ENCODE measurements around the gene HS3ST3B1. TPM values are rescaled to one million over a fixed set of nuclear protein-coding genes. Genes with fewer than 3 reads are reported as not detected.

The HS3ST3B1 gene
- total RNA-seq, 1 experiment from 2014 or later, result not detected

GRCh38 chr17:14321476-14321949 is 20.6 kb downstream of the HS3ST3B1 start:
- no peak for DNase-seq
- H2AFZ ChIP-seq (ENCODE audit: low read length), result no peak overlapping the region
- H3K27ac ChIP-seq (ENCODE audit: low read length), result no peak overlapping the region
- H3K36me3 ChIP-seq (ENCODE audit: insufficient read depth, low read length), result no peaks in the 10 kb centered on the region
- no peaks in the 10 kb centered on the region for H4K20me1 ChIP-seq (ENCODE audit: insufficient read depth, low read depth, low read length)
- no peaks in the 10 kb centered on the region for H3K27me3 ChIP-seq (ENCODE audit: low read length)
- no peaks in the 10 kb centered on the region for H3K9me3 ChIP-seq (ENCODE audit: low read length)
- H3K9me2 ChIP-seq (replicated peaks; ENCODE audit: insufficient read depth, low read length), result no peaks in the 10 kb centered on the region
- no peaks in the 10 kb centered on the region for H3K4me1 ChIP-seq (ENCODE audit: low read length)
- no peak overlapping the region for H3K9ac ChIP-seq (ENCODE audit: low read length)
- no peaks in the 10 kb centered on the region for H3K79me2 ChIP-seq (ENCODE audit: low read length)
- no peak overlapping the region for H3K4me3 ChIP-seq (ENCODE audit: low read length)
- H3K4me2 ChIP-seq (ENCODE audit: low read depth, low read length, poor library complexity, severe bottlenecking), result no peak overlapping the region

DNA sequence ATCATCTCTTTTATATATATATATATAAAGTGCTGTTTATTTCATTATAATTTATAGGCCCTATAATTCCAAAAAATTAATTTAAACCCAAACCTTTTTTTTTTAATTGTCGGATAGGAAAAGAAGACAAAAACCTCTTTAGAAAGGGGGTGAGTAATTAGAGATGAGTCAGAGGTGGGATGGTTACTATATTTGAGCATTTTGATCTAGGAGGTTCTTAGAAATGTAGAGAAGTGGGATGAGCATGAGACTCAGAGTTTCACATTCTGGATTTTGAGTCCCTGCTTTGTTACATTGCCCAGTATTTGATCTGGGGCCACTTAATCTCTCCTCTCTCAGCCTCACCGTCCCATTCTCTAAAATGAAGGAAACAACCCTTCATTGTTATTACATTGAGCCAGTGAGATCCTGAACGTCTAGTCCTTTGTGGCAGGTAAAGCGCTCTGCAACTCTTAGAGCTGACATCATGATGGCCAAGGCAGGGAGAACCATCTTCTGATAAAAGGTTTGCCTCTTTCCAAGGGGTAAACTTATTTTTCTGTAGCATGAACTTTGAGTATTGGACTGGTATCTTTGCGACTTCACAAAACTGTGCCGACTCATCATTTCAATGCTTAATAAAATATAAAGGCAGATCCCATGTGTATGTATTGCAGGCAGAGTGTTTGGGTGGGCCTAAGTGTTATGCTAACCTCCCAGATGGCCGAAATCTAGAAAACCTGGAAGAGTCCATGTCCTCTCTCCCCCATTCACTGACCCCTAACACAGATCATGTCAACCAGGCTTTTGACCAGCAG is 21.3 kb downstream of the HS3ST3B1 start:
- Histone ChIP-seq H3K9ac (ENCODE audit: low read length) (no peak overlapping the region), H3K4me2 (ENCODE audit: low read depth, low read length, poor library complexity, severe bottlenecking) (no peak overlapping the region), H3K27ac (ENCODE audit: low read length) (no peak overlapping the region), H4K20me1 (ENCODE audit: insufficient read depth, low read depth, low read length) (no peaks in the 10 kb centered on the region), H3K4me3 (ENCODE audit: low read length) (no peak overlapping the region), H3K27me3 (ENCODE audit: low read length) (no peaks in the 10 kb centered on the region), H3K36me3 (ENCODE audit: insufficient read depth, low read length) (no peaks in the 10 kb centered on the region), H3K79me2 (ENCODE audit: low read length) (no peaks in the 10 kb centered on the region), H3K4me1 (ENCODE audit: low read length) (no peaks in the 10 kb centered on the region), H3K9me2 (replicated peaks; ENCODE audit: insufficient read depth, low read length) (no peaks in the 10 kb centered on the region), H2AFZ (ENCODE audit: low read length) (no peak overlapping the region), H3K9me3 (ENCODE audit: low read length) (no peaks in the 10 kb centered on the region)
- no peak for DNase-seq

DNA sequence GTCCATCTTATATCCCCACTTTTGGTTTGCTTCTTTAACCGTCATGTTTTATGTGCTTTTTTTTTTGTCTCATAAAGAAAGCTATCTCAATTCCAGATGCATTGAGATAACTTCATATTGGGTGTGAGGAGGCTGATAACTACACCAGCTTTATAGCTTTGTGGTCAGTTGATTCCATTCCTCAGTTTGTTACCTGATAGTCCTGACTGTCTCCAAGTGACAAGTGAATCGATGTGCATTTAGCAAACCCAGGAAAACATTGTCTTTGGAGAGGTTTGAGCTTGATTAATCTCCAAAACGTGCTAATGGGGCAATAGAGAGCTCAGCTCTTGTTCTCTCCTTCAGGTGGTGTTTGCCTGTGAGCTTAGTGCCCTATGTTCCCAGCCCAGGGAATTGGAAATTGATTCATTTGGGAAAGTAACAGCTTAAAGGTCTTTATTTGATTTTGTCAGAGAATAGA is 22.7 kb downstream of the HS3ST3B1 start:
- Histone ChIP-seq H3K4me1 (ENCODE audit: low read length) (no peaks in the 10 kb centered on the region), H2AFZ (ENCODE audit: low read length) (no peak overlapping the region), H3K79me2 (ENCODE audit: low read length) (no peaks in the 10 kb centered on the region)

DNA sequence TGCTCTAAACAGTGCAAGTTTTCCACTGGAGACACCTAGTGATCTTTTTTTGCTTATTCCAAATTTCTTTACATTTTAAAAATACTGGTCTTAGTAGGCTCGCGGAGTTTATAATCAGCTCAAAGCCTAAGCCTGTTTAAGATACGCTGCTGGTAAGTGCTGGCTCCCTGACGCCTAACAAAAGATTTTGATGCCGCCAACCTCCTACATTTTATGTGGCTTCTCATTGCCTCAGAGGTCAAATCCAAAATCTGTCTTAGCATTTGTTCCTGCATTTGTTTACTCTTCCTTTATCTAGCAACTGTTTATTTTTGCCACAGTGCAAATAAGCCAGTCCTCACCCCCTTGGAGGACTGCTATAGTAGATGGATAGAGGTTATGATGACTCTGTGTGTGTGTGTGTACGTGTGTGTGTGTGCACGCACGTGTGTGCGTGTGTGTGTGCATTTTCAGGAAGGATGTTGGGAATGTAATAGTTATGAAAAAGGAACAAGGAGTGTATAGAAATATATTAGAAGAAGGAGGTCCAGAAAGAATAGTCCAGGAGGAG is 24.8 kb downstream of the HS3ST3B1 start:
- no peaks in the 10 kb centered on the region for H3K4me1 ChIP-seq (ENCODE audit: low read length)
- no peak overlapping the region for H3K4me2 ChIP-seq (ENCODE audit: low read depth, low read length, poor library complexity, severe bottlenecking)

More for the DNA sequence above, 22.7 kb downstream of the HS3ST3B1 start:
- H3K27ac ChIP-seq (ENCODE audit: low read length), result no peak overlapping the region
- no peak overlapping the region for H3K9ac ChIP-seq (ENCODE audit: low read length)
- no peak for DNase-seq
- no peaks in the 10 kb centered on the region for H4K20me1 ChIP-seq (ENCODE audit: insufficient read depth, low read depth, low read length)
- no peaks in the 10 kb centered on the region for H3K9me3 ChIP-seq (ENCODE audit: low read length)
- H3K4me2 ChIP-seq (ENCODE audit: low read depth, low read length, poor library complexity, severe bottlenecking), result no peak overlapping the region
- H3K36me3 ChIP-seq (ENCODE audit: insufficient read depth, low read length), result no peaks in the 10 kb centered on the region
- no peaks in the 10 kb centered on the region for H3K9me2 ChIP-seq (replicated peaks; ENCODE audit: insufficient read depth, low read length)
- H3K4me3 ChIP-seq (ENCODE audit: low read length), result no peak overlapping the region
- no peaks in the 10 kb centered on the region for H3K27me3 ChIP-seq (ENCODE audit: low read length)

GRCh38 chr17:14329900-14330491 is 29.1 kb downstream of the HS3ST3B1 start:
- H3K79me2 ChIP-seq (ENCODE audit: low read length), result no peaks in the 10 kb centered on the region
- no peak for DNase-seq
- H3K9me3 ChIP-seq (ENCODE audit: low read length), result no peaks in the 10 kb centered on the region
- no peaks in the 10 kb centered on the region for H4K20me1 ChIP-seq (ENCODE audit: insufficient read depth, low read depth, low read length)
- no peaks in the 10 kb centered on the region for H3K36me3 ChIP-seq (ENCODE audit: insufficient read depth, low read length)
- no peaks in the 10 kb centered on the region for H3K4me1 ChIP-seq (ENCODE audit: low read length)
- H2AFZ ChIP-seq (ENCODE audit: low read length), result no peak overlapping the region
- H3K27me3 ChIP-seq (ENCODE audit: low read length), result no peaks in the 10 kb centered on the region
- H3K4me2 ChIP-seq (ENCODE audit: low read depth, low read length, poor library complexity, severe bottlenecking), result no peak overlapping the region
- H3K9ac ChIP-seq (ENCODE audit: low read length), result no peak overlapping the region
- no peaks in the 10 kb centered on the region for H3K9me2 ChIP-seq (replicated peaks; ENCODE audit: insufficient read depth, low read length)
- H3K27ac ChIP-seq (ENCODE audit: low read length), result no peak overlapping the region
- no peak overlapping the region for H3K4me3 ChIP-seq (ENCODE audit: low read length)

More for the DNA sequence above, 24.8 kb downstream of the HS3ST3B1 start:
- H3K27ac ChIP-seq (ENCODE audit: low read length), result no peak overlapping the region
- H3K79me2 ChIP-seq (ENCODE audit: low read length), result no peaks in the 10 kb centered on the region
- H3K9me3 ChIP-seq (ENCODE audit: low read length), result no peaks in the 10 kb centered on the region
- no peak overlapping the region for H2AFZ ChIP-seq (ENCODE audit: low read length)
- no peaks in the 10 kb centered on the region for H4K20me1 ChIP-seq (ENCODE audit: insufficient read depth, low read depth, low read length)
- no peak overlapping the region for H3K9ac ChIP-seq (ENCODE audit: low read length)
- H3K4me3 ChIP-seq (ENCODE audit: low read length), result no peak overlapping the region
- DNase-seq, result no peak
- no peaks in the 10 kb centered on the region for H3K27me3 ChIP-seq (ENCODE audit: low read length)
- H3K36me3 ChIP-seq (ENCODE audit: insufficient read depth, low read length), result no peaks in the 10 kb centered on the region
- no peaks in the 10 kb centered on the region for H3K9me2 ChIP-seq (replicated peaks; ENCODE audit: insufficient read depth, low read length)

DNA sequence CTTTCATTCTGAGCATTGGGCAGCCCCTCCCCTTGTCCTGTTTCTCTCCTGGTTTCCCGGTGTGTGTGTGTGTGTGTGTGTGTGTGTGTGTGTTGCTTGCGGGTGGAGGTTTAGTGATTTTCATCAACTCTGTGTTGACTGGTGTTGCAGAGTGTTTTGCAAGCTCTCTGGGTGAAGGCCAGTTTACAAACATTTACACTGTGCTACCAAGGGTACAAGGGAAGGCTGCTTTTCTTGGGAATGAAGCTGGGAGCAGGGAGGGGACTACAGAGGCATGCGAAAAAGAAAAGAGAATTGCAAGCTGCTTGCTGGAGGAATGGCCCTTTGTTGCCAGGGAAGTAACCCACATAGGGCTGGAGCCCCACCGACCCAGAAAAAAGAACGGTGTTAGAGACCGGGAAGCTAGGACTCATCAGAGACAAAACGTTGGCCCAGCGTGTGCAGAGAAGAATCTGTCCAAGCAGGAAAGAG is 29.6 kb downstream of the HS3ST3B1 start:
- H3K4me3 ChIP-seq (ENCODE audit: low read length), result no peak overlapping the region
- DNase-seq, result no peak
- H3K9me2 ChIP-seq (replicated peaks; ENCODE audit: insufficient read depth, low read length), result no peaks in the 10 kb centered on the region
- H3K9ac ChIP-seq (ENCODE audit: low read length), result no peak overlapping the region
- no peaks in the 10 kb centered on the region for H3K9me3 ChIP-seq (ENCODE audit: low read length)
- H4K20me1 ChIP-seq (ENCODE audit: insufficient read depth, low read depth, low read length), result no peaks in the 10 kb centered on the region
- no peak overlapping the region for H3K4me2 ChIP-seq (ENCODE audit: low read depth, low read length, poor library complexity, severe bottlenecking)
- H3K27ac ChIP-seq (ENCODE audit: low read length), result no peak overlapping the region
- H3K79me2 ChIP-seq (ENCODE audit: low read length), result no peaks in the 10 kb centered on the region
- no peaks in the 10 kb centered on the region for H3K4me1 ChIP-seq (ENCODE audit: low read length)
- H2AFZ ChIP-seq (ENCODE audit: low read length), result no peak overlapping the region
- no peaks in the 10 kb centered on the region for H3K27me3 ChIP-seq (ENCODE audit: low read length)
- H3K36me3 ChIP-seq (ENCODE audit: insufficient read depth, low read length), result no peaks in the 10 kb centered on the region

- Histone ChIP-seq H3K4me1 (ENCODE audit: low read length) (no peaks in the 10 kb centered on the region), H4K20me1 (ENCODE audit: insufficient read depth, low read depth, low read length) (no peaks in the 10 kb centered on the region), H3K79me2 (ENCODE audit: low read length) (no peaks in the 10 kb centered on the region), H3K4me3 (ENCODE audit: low read length) (no peak overlapping the region), H3K9me2 (replicated peaks; ENCODE audit: insufficient read depth, low read length) (no peaks in the 10 kb centered on the region), H2AFZ (ENCODE audit: low read length) (no peak overlapping the region), H3K27me3 (ENCODE audit: low read length) (no peaks in the 10 kb centered on the region), H3K4me2 (ENCODE audit: low read depth, low read length, poor library complexity, severe bottlenecking) (no peak overlapping the region), H3K36me3 (ENCODE audit: insufficient read depth, low read length) (no peaks in the 10 kb centered on the region), H3K9me3 (ENCODE audit: low read length) (no peaks in the 10 kb centered on the region), H3K27ac (ENCODE audit: low read length) (no peak overlapping the region), H3K9ac (ENCODE audit: low read length) (no peak overlapping the region)
- no peak for DNase-seq
These were observed 30.5 kb downstream of the HS3ST3B1 start for GRCh38 chr17:14331225-14331981.

DNA sequence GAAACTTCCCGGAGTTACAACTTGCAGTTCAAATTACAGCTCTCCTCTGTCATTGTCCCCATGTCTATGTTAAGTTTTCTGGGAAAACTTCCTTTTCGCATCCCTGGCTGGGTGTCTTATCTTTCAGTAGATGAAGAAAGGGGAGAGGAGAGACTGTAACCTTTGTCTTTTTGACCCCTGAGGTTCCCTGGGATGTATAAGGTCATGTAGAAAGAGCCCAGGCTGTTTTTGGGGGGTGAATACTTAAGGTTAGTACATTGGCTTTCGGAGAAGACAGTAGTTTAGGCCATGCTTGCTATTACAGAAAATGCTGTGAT is 31.1 kb downstream of the HS3ST3B1 start:
- H3K4me1 ChIP-seq (ENCODE audit: low read length), result no peaks in the 10 kb centered on the region
- H3K4me3 ChIP-seq (ENCODE audit: low read length), result no peak overlapping the region
- no peak overlapping the region for H3K27ac ChIP-seq (ENCODE audit: low read length)
- H3K9me3 ChIP-seq (ENCODE audit: low read length), result no peaks in the 10 kb centered on the region
- no peak for DNase-seq
- no peaks in the 10 kb centered on the region for H4K20me1 ChIP-seq (ENCODE audit: insufficient read depth, low read depth, low read length)
- no peaks in the 10 kb centered on the region for H3K9me2 ChIP-seq (replicated peaks; ENCODE audit: insufficient read depth, low read length)
- H3K9ac ChIP-seq (ENCODE audit: low read length), result no peak overlapping the region
- H3K79me2 ChIP-seq (ENCODE audit: low read length), result no peaks in the 10 kb centered on the region
- H3K4me2 ChIP-seq (ENCODE audit: low read depth, low read length, poor library complexity, severe bottlenecking), result no peak overlapping the region
- H2AFZ ChIP-seq (ENCODE audit: low read length), result no peak overlapping the region
- H3K27me3 ChIP-seq (ENCODE audit: low read length), result no peaks in the 10 kb centered on the region
- no peaks in the 10 kb centered on the region for H3K36me3 ChIP-seq (ENCODE audit: insufficient read depth, low read length)
